Bronchial epithelial cell (primary cell): ENCODE measurements around the gene USP16. TPM values are rescaled to one million over a fixed set of nuclear protein-coding genes. Genes with fewer than 3 reads are reported as not detected.
"Not testable (repeated sequence)": the region's sequence is repeated elsewhere in the genome, so short reads cannot be mapped to it uniquely, and the experiment has no call there.

Experiments used
- DNase-seq: peaks from one replicate; pipeline ENCODE4 v3.0.0-alpha.2; 2010; ENCODE audit warnings: low read depth
- FAIRE-seq: peaks from 2 replicates; lab custom pipeline; 2011; peaks lifted over from hg19 to GRCh38; lab: Jason Lieb, UNC
- H3K27me3 ChIP-seq: 2 replicates; pipeline ENCODE4 v1.5.1; 2011; ENCODE audit warnings: low read length; ENCODE audit not compliant: control insufficient read depth, insufficient read depth
- H3K36me3 ChIP-seq: 2 replicates; pipeline ENCODE4 v1.5.1; 2011; ENCODE audit warnings: low read length; ENCODE audit not compliant: control insufficient read depth, insufficient read depth
- H3K4me3 ChIP-seq: 2 replicates; pipeline ENCODE4 v1.5.1; 2011; ENCODE audit warnings: mild to moderate bottlenecking, low read depth, low read length, control low read depth
- total RNA-seq: library from RNA; depleted of rRNA; stranded (reverse); fragments of >200 nt; gene quantifications from 2 replicates; pipeline ENCODE4 v1.2.1, GENCODE V29; 2014
- TF ChIP-seq, protein P1 (sequence below): IDR thresholded peaks from 2 replicates; pipeline ENCODE4 v1.5.1; 2011; ENCODE audit warnings: mild to moderate bottlenecking, moderate library complexity, low read length, control low read depth, inconsistent platforms; ENCODE audit not compliant: insufficient read depth, severe bottlenecking

The USP16 gene
- total RNA-seq: 32.1 and 36.4 TPM in 2 replicates

DNA sequence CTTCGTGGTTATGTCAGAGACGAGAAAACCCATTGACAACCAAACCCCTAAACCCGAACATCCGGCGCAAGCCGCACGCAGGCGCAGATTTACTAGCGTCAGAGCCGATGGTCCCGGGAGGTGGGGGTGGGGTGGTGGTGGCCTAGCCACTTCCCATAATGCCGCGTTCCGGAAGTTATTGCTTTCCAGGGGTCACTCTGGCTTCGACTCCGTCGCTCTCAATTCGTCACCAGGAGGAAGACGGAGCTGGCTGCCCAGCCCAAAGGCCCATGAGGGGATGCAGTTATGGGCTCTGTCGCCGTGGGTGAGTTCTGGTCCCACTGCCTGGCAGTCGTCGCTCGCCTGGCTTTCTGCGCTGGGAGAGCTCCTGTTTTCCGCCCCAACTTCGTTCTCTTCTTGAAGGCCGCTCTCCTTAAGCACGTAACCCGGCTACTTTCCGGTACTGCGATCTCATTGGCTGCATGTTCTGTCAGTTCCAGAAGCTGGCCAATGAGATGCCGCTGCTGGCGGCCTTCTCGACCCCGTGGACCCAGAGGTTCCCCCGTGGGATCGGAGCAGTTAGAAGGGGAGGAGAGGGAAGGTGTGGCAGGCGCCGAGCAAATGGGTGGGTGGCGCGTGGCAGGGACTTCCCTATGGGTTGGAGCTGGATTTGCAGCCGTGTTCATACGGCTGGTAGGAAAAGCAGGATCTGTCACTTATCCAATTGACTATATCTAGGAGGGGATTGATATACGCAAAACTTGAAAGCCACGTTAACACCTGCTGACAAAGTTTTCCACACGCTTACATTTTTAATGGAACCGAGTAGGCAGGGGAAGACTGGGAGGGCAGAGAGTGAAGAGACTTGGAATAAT, at the start of gene USP16:
USP16 (plus strand) TSS at position 195 of the 854 bp plus-strand sequence. CDS start 3,246 bp downstream, outside the sequence.
- no peaks in the 10 kb centered on the region for H3K36me3 ChIP-seq
- DNase-seq (peak; percentile 97), FAIRE-seq (no peak)
- peak within 1 kb of the TSS; percentile 91 for H3K4me3 ChIP-seq
- TF ChIP-seq, protein P1, sequence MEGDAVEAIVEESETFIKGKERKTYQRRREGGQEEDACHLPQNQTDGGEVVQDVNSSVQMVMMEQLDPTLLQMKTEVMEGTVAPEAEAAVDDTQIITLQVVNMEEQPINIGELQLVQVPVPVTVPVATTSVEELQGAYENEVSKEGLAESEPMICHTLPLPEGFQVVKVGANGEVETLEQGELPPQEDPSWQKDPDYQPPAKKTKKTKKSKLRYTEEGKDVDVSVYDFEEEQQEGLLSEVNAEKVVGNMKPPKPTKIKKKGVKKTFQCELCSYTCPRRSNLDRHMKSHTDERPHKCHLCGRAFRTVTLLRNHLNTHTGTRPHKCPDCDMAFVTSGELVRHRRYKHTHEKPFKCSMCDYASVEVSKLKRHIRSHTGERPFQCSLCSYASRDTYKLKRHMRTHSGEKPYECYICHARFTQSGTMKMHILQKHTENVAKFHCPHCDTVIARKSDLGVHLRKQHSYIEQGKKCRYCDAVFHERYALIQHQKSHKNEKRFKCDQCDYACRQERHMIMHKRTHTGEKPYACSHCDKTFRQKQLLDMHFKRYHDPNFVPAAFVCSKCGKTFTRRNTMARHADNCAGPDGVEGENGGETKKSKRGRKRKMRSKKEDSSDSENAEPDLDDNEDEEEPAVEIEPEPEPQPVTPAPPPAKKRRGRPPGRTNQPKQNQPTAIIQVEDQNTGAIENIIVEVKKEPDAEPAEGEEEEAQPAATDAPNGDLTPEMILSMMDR: peak; percentile 4
- no peaks in the 10 kb centered on the region for H3K27me3 ChIP-seq

DNA sequence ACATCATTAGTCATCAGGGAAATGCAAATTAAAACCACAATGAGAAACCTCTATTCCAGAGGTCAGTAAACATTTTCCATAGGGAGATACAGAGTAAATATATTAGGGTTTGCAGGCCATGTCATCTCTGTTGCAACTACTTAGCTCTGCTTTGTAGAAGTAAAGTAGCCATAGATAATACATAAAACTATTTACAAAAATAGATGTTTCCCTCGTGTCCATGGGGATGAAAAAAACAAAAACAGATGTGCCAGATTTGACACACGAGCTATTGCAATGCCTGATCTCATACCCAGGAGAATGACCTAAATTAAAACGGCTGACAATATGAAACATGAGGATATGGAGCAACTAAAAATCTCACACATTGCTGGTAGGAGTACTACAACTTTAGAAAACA, 49.1 kb upstream of the USP16 start:
- DNase-seq (no peak), FAIRE-seq (no peak)
- Histone ChIP-seq H3K4me3 (no peak overlapping the region), H3K36me3 (peaks cover 3% of the 10 kb centered on the region), H3K27me3 (no peaks in the 10 kb centered on the region)
- TF ChIP-seq, protein P1: no peak

GRCh38 chr21:28979092-28979491, 45.4 kb upstream of the USP16 start:
- TF ChIP-seq, protein P1: no peak
- Histone ChIP-seq H3K27me3 (no peaks in the 10 kb centered on the region), H3K4me3 (no peak overlapping the region), H3K36me3 (peaks cover 2% of the 10 kb centered on the region)
- FAIRE-seq: peak; percentile 50
- no peak for DNase-seq

DNA sequence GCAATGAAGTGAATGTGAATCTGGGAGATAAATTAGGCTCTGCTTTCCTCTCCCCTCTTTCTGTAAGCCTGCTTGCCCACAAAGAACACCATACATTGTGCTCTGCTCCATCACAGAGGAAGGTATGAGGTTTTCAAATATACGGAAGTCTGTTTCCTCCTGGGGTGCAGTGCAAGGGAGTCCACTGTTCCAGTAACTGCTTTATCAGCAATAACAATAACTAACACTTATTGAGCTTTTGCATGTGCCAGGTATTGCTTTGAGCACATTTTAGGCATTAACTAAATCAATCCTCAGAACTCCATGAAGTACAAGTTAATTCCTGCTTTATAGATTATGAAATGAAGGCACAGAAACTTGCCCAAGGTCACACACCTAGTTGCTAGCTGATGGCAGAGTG, 41.8 kb upstream of the USP16 start:
- TF ChIP-seq, protein P1: no peak
- DNase-seq (no peak), FAIRE-seq (no peak)
- H3K4me3 ChIP-seq: no peak overlapping the region
- H3K27me3 ChIP-seq: no peaks in the 10 kb centered on the region
- H3K36me3 ChIP-seq: peaks cover 5% of the 10 kb centered on the region

DNA sequence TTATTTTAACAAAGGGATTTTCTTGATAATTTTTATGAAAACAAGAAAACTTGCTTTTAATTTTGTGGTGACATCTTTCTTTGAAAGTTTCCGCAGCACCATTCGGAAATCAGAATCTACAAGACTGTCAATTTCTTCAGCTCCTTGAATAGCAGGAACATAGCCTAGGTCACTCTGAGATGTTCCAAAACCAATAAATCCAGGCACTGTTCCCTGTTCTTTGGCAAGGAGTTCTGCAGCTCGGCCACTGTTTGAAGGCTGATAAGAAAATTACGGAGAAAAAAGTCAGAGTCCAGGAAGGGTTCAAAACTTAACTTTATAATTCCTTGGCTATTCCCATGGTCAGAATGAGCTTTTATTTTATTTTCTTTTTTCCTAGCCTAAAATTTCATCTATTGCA, 37.8 kb upstream of the USP16 start:
- H3K27me3 ChIP-seq: no peaks in the 10 kb centered on the region
- no peak for FAIRE-seq
- TF ChIP-seq, protein P1: no peak
- no peak overlapping the region for H3K4me3 ChIP-seq
- H3K36me3 ChIP-seq: peaks cover 3% of the 10 kb centered on the region
- DNase-seq: no peak

DNA sequence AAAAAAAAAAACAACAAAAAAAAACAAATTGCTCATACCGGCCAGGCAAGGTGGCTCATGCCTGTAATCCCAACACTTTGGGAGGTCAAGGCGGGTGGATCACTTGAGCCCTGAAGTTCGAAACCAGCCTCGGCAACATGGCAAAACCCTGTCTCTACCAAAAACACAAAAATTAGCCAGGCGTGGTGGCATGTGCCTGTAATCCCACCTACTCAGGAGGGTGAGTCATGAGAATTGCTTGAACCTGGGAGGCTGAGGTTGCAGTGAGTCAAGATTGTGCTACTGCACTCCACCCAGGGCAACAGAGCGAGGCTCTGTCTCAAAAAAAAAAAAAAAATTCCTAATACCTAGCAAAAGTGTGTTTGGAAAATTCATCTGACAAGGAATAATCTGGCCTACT, 36.3 kb upstream of the USP16 start:
- not testable (repeated sequence) for H3K27me3 ChIP-seq, H3K4me3 ChIP-seq, FAIRE-seq, H3K36me3 ChIP-seq
- peak; percentile 80 for DNase-seq
